ENCODE data around the gene FAM227A.

The FAM227A gene

DNA sequence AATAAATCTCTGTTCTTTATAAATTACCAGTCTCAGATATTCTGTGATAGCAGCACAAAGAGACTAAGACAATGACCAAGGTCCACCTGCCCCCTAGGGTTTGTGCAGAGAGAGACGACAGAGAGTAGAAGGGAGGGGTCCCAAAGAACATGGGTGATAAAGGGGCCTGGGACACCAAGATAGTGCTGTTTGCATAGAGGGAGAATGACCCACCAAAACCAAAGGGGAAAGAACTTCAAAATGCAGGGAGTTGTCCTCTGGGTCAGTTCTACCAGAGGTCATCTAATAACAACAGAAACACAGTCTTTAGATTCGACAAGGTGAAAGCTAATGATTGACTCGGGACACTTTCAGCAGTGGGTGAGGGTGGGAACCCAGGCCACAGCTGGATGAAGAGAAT lies 23.7 kb downstream of the FAM227A start:
- Histone ChIP-seq H3K36me3 (replicated peaks; ENCODE audit: low read depth, low read length) (no peaks in the 10 kb centered on the region), H3K4me1 (ENCODE audit: low read length) (no peaks in the 10 kb centered on the region), H3K9ac (ENCODE audit: low read length) (no peak overlapping the region), H3K27ac (ENCODE audit: low read length) (no peak overlapping the region), H4K20me1 (ENCODE audit: insufficient read depth, low read length) (no peaks in the 10 kb centered on the region), H3K4me2 (ENCODE audit: low read length) (no peak overlapping the region), H3K27me3 (ENCODE audit: low read depth, low read length) (no peaks in the 10 kb centered on the region), H3K79me2 (ENCODE audit: low read length) (no peaks in the 10 kb centered on the region), H3K4me3 (ENCODE audit: low read length) (no peak overlapping the region), H3K9me3 (ENCODE audit: insufficient read depth, low read length) (no peaks in the 10 kb centered on the region), H2AFZ (ENCODE audit: low read depth, low read length) (no peak overlapping the region)
- TF ChIP-seq, protein P1, sequence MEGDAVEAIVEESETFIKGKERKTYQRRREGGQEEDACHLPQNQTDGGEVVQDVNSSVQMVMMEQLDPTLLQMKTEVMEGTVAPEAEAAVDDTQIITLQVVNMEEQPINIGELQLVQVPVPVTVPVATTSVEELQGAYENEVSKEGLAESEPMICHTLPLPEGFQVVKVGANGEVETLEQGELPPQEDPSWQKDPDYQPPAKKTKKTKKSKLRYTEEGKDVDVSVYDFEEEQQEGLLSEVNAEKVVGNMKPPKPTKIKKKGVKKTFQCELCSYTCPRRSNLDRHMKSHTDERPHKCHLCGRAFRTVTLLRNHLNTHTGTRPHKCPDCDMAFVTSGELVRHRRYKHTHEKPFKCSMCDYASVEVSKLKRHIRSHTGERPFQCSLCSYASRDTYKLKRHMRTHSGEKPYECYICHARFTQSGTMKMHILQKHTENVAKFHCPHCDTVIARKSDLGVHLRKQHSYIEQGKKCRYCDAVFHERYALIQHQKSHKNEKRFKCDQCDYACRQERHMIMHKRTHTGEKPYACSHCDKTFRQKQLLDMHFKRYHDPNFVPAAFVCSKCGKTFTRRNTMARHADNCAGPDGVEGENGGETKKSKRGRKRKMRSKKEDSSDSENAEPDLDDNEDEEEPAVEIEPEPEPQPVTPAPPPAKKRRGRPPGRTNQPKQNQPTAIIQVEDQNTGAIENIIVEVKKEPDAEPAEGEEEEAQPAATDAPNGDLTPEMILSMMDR (IDR thresholded peaks at IDR 0.05; ENCODE audit: low read depth, low read length): no peak

DNA sequence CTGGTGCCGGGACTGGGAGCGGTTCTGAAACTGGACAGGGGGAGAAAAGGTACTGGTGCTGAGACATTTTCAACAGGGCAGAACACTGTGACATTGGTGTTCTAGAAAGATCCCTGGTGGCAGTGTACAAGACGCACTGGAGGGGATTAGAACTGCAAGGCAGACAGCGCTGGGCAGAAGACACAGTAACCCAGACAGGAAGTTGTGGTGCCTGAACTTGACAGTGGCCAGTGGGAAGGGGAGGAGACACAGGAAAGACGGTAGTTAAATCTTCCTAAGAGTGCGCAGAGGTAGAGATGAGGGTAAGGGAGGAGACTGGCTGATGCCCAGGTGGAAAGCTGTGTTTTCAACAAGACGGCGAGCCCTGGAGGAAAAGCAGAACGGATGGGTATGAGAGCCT lies 24.5 kb downstream of the FAM227A start:
- Histone ChIP-seq H3K4me2 (ENCODE audit: low read length) (no peak overlapping the region), H3K27me3 (ENCODE audit: low read depth, low read length) (no peaks in the 10 kb centered on the region), H3K4me3 (ENCODE audit: low read length) (no peak overlapping the region), H3K79me2 (ENCODE audit: low read length) (no peaks in the 10 kb centered on the region), H2AFZ (ENCODE audit: low read depth, low read length) (no peak overlapping the region), H4K20me1 (ENCODE audit: insufficient read depth, low read length) (no peaks in the 10 kb centered on the region), H3K27ac (ENCODE audit: low read length) (no peak overlapping the region), H3K9ac (ENCODE audit: low read length) (no peak overlapping the region), H3K36me3 (replicated peaks; ENCODE audit: low read depth, low read length) (no peaks in the 10 kb centered on the region), H3K9me3 (ENCODE audit: insufficient read depth, low read length) (no peaks in the 10 kb centered on the region), H3K4me1 (ENCODE audit: low read length) (no peaks in the 10 kb centered on the region)
- TF ChIP-seq EZH2phosphoT487 (IDR thresholded peaks at IDR 0.05; ENCODE audit: low read depth): no peak
- TF ChIP-seq, protein P1 (IDR thresholded peaks at IDR 0.05; ENCODE audit: low read depth, low read length): no peak

DNA sequence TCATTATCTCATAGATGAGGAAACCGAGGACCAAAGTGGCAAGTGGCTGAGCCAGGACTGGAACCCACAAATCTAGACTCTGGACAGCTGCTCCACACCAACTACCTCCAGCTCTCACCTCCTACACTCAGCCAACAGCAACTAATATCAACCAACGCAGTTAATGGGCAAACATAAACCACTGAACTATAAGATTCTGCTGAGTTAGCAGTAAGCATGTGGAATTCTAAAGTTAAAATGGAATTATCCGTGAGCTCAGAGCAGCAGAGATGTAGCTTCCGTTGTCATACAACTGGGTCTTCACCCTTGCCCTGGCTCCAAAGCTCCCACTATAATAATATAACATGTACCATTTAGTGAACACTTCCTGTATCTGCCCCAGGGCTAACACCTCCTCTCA lies 27.1 kb downstream of the FAM227A start:
- H3K4me3 ChIP-seq (ENCODE audit: low read length): no peak overlapping the region
- H3K4me1 ChIP-seq (ENCODE audit: low read length): no peaks in the 10 kb centered on the region
- TF ChIP-seq, protein P1 (IDR thresholded peaks at IDR 0.05; ENCODE audit: low read depth, low read length): no peak
- no peak for TF ChIP-seq EZH2phosphoT487 (IDR thresholded peaks at IDR 0.05; ENCODE audit: low read depth)
- no peak overlapping the region for H3K9ac ChIP-seq (ENCODE audit: low read length)
- no peak overlapping the region for H3K4me2 ChIP-seq (ENCODE audit: low read length)
- no peak overlapping the region for H2AFZ ChIP-seq (ENCODE audit: low read depth, low read length)
- no peaks in the 10 kb centered on the region for H3K9me3 ChIP-seq (ENCODE audit: insufficient read depth, low read length)
- H4K20me1 ChIP-seq (ENCODE audit: insufficient read depth, low read length): no peaks in the 10 kb centered on the region
- no peaks in the 10 kb centered on the region for H3K36me3 ChIP-seq (replicated peaks; ENCODE audit: low read depth, low read length)
- H3K27ac ChIP-seq (ENCODE audit: low read length): no peak overlapping the region
- H3K27me3 ChIP-seq (ENCODE audit: low read depth, low read length): no peaks in the 10 kb centered on the region
- no peaks in the 10 kb centered on the region for H3K79me2 ChIP-seq (ENCODE audit: low read length)

DNA sequence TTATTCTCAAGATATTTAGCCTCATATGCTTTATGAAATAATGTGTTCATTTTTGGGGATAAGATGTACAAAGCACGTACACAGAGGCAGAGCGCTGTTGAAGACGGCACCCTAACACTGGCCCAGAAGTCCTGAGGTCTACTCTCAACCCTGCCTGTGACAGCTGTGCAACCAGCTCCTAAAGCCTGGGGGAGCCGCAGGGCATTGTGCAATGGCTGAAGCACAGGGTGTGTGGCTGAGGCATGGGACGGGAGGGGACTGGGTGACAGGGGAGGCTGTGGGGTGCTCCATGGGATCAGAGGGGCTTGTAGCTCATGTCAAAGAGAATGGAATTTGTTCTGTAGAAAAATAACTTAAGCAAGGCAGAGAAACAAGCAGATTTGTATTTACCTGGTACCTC lies 27.7 kb downstream of the FAM227A start:
- Histone ChIP-seq H3K4me1 (ENCODE audit: low read length) (no peaks in the 10 kb centered on the region), H3K4me2 (ENCODE audit: low read length) (no peak overlapping the region), H3K9ac (ENCODE audit: low read length) (no peak overlapping the region), H3K9me3 (ENCODE audit: insufficient read depth, low read length) (no peaks in the 10 kb centered on the region), H3K27me3 (ENCODE audit: low read depth, low read length) (no peaks in the 10 kb centered on the region), H3K27ac (ENCODE audit: low read length) (no peak overlapping the region), H2AFZ (ENCODE audit: low read depth, low read length) (no peak overlapping the region), H3K79me2 (ENCODE audit: low read length) (no peaks in the 10 kb centered on the region), H3K36me3 (replicated peaks; ENCODE audit: low read depth, low read length) (no peaks in the 10 kb centered on the region), H4K20me1 (ENCODE audit: insufficient read depth, low read length) (no peaks in the 10 kb centered on the region), H3K4me3 (ENCODE audit: low read length) (no peak overlapping the region)
- TF ChIP-seq, protein P1 (IDR thresholded peaks at IDR 0.05; ENCODE audit: low read depth, low read length): no peak
- TF ChIP-seq EZH2phosphoT487 (IDR thresholded peaks at IDR 0.05; ENCODE audit: low read depth): no peak

Data from OCI-LY3 (cell line).